Panc1 (cell line): Measurements from ENCODE around the gene LPAR2. TPM values are rescaled to one million over a fixed set of nuclear protein-coding genes. Genes with fewer than 3 reads are reported as not detected.

Experiments used
- ATAC-seq: fragments of 200-7000 bp; cut with Tn5 transposase; 2 replicates; pipeline ENCODE4 v1.9.1; 2020; ENCODE audit warnings: mild to moderate bottlenecking, moderate library complexity
- BruUV-seq: library from RNA; stranded (reverse); fragments of 400-500 nt; replicated peaks from 2 replicates; lab custom pipeline; 2021; lab: Mats Ljungman, UMichigan
- CTCF ChIA-PET: fragments of 300-600 bp; sonication (Branson Sonifier 250); formaldehyde crosslinking; loops from one replicate; lab custom pipeline; 2022; ENCODE audit warnings: antibody characterized with exemption; lab: Charles Lee
- POLR2A ChIA-PET: fragments of 300-600 bp; sonication (Branson Sonifier 250); formaldehyde crosslinking; loops from one replicate; lab custom pipeline; 2022; ENCODE audit warnings: antibody characterized with exemption; lab: Charles Lee
- DNase-seq: peaks from one replicate; pipeline ENCODE4 v3.0.0-alpha.2; 2010; ENCODE audit warnings: low read depth, low spot score
- H3K27ac ChIP-seq: 2 replicates; pipeline ENCODE4 v1.5.1; 2011; ENCODE audit warnings: mild to moderate bottlenecking, low read length, inconsistent platforms
- H3K27me3 ChIP-seq: fragments of 200-500 bp; sonication (Bioruptor generic); 2 replicates; pipeline ENCODE4 v1.6.0; 2014; ENCODE audit warnings: low read length, inconsistent platforms; ENCODE audit not compliant: control insufficient read depth, insufficient read depth
- H3K36me3 ChIP-seq: fragments of 200-500 bp; sonication (Bioruptor generic); 2 replicates; pipeline ENCODE4 v1.5.1; 2014; ENCODE audit warnings: inconsistent platforms, mild to moderate bottlenecking, low read length, moderate library complexity; ENCODE audit not compliant: control insufficient read depth, insufficient read depth
- H3K4me1 ChIP-seq: 2 replicates; pipeline ENCODE4 v1.5.1; 2011; ENCODE audit warnings: inconsistent platforms, mild to moderate bottlenecking, low read length, moderate library complexity; ENCODE audit not compliant: control insufficient read depth, insufficient read depth
- H3K4me3 ChIP-seq, 2 experiments: 2 replicates each; pipeline ENCODE4 v1.5.1; 2011 to 2012; ENCODE audit warnings: low read depth in 2 of 2, low read length in 2 of 2, mild to moderate bottlenecking in 2 of 2, inconsistent platforms in 1 of 2, moderate library complexity in 1 of 2
- H3K9me3 ChIP-seq: fragments of 200-500 bp; sonication (Bioruptor generic); 2 replicates; pipeline ENCODE4 v1.5.1; 2014; ENCODE audit warnings: low read depth, mild to moderate bottlenecking, inconsistent platforms, low read length, moderate library complexity; ENCODE audit not compliant: control insufficient read depth, insufficient read depth
- POLR2AphosphoS5 ChIP-seq: IDR thresholded peaks from 2 replicates; pipeline ENCODE4 v1.6.1; 2012; ENCODE audit warnings: mild to moderate bottlenecking, low read depth, low read length, moderate library complexity
- SIN3A ChIP-seq: IDR thresholded peaks from 2 replicates; pipeline ENCODE4 v1.6.1; 2012; ENCODE audit warnings: low read depth, mild to moderate bottlenecking, low read length, moderate library complexity, borderline replicate concordance; ENCODE audit not compliant: insufficient read depth
- TCF7L2 ChIP-seq: IDR thresholded peaks from 2 replicates; pipeline ENCODE4 v1.6.1; 2011; ENCODE audit warnings: mild to moderate bottlenecking, low read depth, low read length, inconsistent platforms
- in situ Hi-C: cut with HindIII; loops from 2 replicates; pipeline ENCODE4 v1.10.0; 2016; ENCODE audit warnings: low sequenced_read_pairs, low pct_unique_long_range_greater_than_20kb
- intact Hi-C: fragments of 100-400 bp; cut with micrococcal nuclease; formaldehyde crosslinking; loops from one replicate; pipeline ENCODE4 v1.10.0; 2022; ENCODE audit not compliant: unreplicated experiment
- total RNA-seq: library from RNA; stranded (reverse); gene quantifications from one replicate; pipeline ENCODE4 v1.2.1, GENCODE V29; 2021; ENCODE audit not compliant: unreplicated experiment
- TF ChIP-seq, protein P1 (sequence below): fragments of 450-650 bp; IDR thresholded peaks from 2 replicates; pipeline ENCODE4 v1.5.1; 2017; ENCODE audit warnings: mild to moderate bottlenecking
- TF ChIP-seq, protein P2 (sequence below), 2 experiments: IDR thresholded peaks; 2 replicates each; pipeline ENCODE4 v1.6.1; 2011 to 2012; ENCODE audit warnings: low read depth in 2 of 2, control low read depth in 1 of 2, low read length in 1 of 2, mild to moderate bottlenecking in 1 of 2, moderate library complexity in 1 of 2; ENCODE audit not compliant: insufficient read depth in 1 of 2

The LPAR2 gene
- total RNA-seq, 1 experiment from 2014 or later, result 16.0 TPM

DNA sequence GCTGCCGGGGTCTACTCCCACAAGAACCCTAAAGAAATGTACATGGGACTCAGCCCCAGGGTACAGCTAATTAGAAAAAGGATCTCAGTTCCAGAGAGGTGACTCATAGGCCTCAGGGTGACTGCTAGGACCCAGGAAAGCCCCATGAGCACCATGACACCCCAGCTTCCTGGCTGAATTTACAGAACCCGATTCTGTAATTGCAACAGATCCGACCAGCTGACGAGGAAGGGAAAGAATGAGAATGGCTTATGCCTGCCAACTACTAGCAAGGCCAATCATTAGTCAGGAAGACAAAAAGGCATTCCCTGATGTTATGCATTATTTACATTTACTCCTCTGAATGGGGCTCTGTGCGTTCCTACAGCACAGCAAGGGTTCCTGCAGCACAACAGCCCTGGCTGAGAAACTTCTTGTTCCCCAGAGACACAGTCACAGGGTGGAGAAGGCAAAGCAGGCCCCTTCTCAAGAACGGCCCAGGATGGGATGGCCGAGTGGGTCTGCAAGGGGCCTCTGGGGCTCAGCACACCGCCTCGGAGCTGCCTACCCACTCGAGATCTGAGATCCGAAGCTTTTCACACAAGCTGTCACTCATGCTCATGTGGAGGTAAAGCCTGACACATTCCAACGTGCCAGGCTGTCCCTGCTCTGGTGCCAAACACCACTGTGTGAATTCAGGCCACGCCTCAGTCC, 36.7 kb downstream of the LPAR2 start:
- Histone ChIP-seq H3K4me3 (no peak overlapping the region), H3K27ac (peak overlapping the region; percentile 42), H3K27me3 (no peaks in the 10 kb centered on the region), H3K36me3 (no peaks in the 10 kb centered on the region), H3K4me1 (peaks cover 10% of the 10 kb centered on the region), H3K9me3 (no peaks in the 10 kb centered on the region)
- in situ Hi-C loops (no loop called here), intact Hi-C loops (no loop called here)
- CTCF ChIA-PET, result no interaction called here
- TF ChIP-seq, protein P1, sequence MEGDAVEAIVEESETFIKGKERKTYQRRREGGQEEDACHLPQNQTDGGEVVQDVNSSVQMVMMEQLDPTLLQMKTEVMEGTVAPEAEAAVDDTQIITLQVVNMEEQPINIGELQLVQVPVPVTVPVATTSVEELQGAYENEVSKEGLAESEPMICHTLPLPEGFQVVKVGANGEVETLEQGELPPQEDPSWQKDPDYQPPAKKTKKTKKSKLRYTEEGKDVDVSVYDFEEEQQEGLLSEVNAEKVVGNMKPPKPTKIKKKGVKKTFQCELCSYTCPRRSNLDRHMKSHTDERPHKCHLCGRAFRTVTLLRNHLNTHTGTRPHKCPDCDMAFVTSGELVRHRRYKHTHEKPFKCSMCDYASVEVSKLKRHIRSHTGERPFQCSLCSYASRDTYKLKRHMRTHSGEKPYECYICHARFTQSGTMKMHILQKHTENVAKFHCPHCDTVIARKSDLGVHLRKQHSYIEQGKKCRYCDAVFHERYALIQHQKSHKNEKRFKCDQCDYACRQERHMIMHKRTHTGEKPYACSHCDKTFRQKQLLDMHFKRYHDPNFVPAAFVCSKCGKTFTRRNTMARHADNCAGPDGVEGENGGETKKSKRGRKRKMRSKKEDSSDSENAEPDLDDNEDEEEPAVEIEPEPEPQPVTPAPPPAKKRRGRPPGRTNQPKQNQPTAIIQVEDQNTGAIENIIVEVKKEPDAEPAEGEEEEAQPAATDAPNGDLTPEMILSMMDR, result no peak
- TF ChIP-seq SIN3A (no peak), POLR2AphosphoS5 (no peak), TCF7L2 (no peak)
- TF ChIP-seq, protein P2, sequence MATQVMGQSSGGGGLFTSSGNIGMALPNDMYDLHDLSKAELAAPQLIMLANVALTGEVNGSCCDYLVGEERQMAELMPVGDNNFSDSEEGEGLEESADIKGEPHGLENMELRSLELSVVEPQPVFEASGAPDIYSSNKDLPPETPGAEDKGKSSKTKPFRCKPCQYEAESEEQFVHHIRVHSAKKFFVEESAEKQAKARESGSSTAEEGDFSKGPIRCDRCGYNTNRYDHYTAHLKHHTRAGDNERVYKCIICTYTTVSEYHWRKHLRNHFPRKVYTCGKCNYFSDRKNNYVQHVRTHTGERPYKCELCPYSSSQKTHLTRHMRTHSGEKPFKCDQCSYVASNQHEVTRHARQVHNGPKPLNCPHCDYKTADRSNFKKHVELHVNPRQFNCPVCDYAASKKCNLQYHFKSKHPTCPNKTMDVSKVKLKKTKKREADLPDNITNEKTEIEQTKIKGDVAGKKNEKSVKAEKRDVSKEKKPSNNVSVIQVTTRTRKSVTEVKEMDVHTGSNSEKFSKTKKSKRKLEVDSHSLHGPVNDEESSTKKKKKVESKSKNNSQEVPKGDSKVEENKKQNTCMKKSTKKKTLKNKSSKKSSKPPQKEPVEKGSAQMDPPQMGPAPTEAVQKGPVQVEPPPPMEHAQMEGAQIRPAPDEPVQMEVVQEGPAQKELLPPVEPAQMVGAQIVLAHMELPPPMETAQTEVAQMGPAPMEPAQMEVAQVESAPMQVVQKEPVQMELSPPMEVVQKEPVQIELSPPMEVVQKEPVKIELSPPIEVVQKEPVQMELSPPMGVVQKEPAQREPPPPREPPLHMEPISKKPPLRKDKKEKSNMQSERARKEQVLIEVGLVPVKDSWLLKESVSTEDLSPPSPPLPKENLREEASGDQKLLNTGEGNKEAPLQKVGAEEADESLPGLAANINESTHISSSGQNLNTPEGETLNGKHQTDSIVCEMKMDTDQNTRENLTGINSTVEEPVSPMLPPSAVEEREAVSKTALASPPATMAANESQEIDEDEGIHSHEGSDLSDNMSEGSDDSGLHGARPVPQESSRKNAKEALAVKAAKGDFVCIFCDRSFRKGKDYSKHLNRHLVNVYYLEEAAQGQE (IDR thresholded peaks at IDR 0.05; ENCODE audit: insufficient read depth in 1 of 2, low read depth in 2 of 2, low read length in 1 of 2), result no peak
- ATAC-seq (peak; percentile 89), DNase-seq (peak; percentile 32)
- BruUV-seq, result no TSS peak
- POLR2A ChIA-PET, result no interaction called here

DNA sequence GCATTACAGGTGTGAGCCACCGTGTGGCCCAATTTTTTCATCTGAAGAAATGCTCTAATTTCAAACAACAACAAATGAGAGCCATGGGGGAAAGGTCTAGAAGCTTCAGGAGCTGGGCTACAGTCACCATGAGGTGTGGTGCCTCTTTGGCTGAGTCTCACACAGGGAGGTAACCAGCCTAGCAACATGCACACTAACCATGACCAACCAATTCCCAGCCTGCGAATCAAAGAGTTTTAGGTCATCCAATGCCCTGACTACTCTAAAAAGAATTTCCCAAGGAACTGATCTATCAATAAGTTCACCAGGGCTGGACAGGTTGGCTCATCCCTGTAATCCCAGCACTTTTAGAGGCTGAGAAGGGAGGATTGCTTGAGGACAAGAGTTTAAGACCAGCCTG, 39.5 kb downstream of the LPAR2 start:
- intact Hi-C loops (no loop called here), in situ Hi-C loops (no loop called here)
- no peak for DNase-seq
- Histone ChIP-seq H3K27ac (no peak overlapping the region), H3K9me3 (no peaks in the 10 kb centered on the region), H3K4me1 (peaks cover 10% of the 10 kb centered on the region), H3K4me3 (no peak overlapping the region), H3K36me3 (no peaks in the 10 kb centered on the region), H3K27me3 (no peaks in the 10 kb centered on the region)
- ChIA-PET CTCF (no interaction called here), POLR2A (no interaction called here)
- ATAC-seq, result no peak
- TF ChIP-seq, protein P1, result no peak
- TF ChIP-seq SIN3A, result no peak
- TF ChIP-seq, protein P2 (IDR thresholded peaks at IDR 0.05; ENCODE audit: insufficient read depth in 1 of 2, low read depth in 2 of 2, low read length in 1 of 2), result no peak
- TF ChIP-seq TCF7L2, result no peak
- no peak for TF ChIP-seq POLR2AphosphoS5
- no TSS peak for BruUV-seq
